GM18505 (cell line): ENCODE measurements around the gene CCDC85B.
A peak's percentile ranks its signal among the peaks of the same experiment; 100 is the strongest.

Experiments
- ATAC-seq: cut with Tn5 transposase; IDR thresholded peaks from one replicate; pipeline ENCODE4 v1.9.1; 2021; ENCODE audit not compliant: unreplicated experiment
- POLR2A ChIP-seq: IDR thresholded peaks from 4 replicates; pipeline ENCODE4 v1.6.1; 2011; ENCODE audit warnings: borderline replicate concordance; ENCODE audit not compliant: insufficient read depth, insufficient read length; ENCODE audit errors: extremely low read depth

The CCDC85B gene

DNA sequence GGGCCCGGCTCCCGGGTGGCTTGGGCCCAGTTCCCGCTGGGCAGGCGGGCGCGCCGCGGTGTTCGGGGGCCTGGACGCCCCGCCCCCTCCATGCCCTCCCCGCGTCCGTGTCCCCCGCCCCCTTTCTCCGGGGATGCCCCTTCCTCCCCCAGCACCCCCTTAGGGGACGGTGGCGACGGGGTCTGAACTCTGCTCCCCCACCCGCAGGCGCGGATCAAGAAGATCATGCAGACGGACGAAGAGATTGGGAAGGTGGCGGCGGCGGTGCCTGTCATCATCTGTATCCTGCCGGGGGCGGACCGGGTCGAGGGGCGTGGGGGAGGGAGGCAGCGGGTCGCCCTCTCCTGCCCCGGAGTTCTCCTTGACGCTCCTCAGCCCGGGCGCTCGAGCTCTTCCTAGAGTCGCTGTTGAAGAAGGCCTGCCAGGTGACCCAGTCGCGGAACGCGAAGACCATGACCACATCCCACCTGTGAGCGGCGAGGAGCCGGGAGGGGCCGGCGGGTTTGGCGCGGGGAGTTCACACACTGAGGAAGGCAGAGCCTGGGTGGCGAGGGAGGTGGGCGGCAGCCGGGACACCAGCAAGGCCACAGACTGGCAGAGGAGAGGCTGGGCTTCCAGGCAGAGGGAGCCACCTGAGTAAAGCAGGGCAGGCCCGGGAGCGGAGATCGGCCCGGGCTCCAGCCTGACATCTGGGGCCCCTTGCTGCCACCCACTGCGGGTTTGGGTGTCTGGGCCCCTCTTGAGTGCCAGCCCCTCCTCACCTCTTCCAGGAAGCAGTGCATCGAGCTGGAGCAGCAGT, 29.3 kb downstream of the CCDC85B start:
- TF ChIP-seq POLR2A: no peak
- ATAC-seq: peak; percentile 36

DNA sequence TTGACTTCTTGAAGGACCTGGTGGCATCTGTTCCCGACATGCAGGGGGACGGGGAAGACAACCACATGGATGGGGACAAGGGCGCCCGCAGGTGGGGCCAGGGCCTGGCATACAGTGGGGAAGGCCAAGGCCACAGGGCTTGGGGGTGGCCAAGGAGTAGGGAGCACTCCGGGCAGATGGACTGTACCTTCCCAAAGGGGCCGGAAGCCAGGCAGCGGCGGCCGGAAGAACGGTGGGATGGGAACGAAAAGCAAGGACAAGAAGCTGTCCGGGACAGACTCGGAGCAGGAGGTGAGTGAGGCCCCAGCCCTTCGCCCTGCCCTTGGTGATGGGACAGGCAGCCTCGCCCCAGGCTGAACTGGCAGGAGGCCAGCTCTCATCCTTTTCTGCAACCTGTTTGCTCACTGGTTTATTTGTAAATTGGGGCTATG, 29.9 kb downstream of the CCDC85B start:
- ATAC-seq: no peak
- TF ChIP-seq POLR2A: no peak

DNA sequence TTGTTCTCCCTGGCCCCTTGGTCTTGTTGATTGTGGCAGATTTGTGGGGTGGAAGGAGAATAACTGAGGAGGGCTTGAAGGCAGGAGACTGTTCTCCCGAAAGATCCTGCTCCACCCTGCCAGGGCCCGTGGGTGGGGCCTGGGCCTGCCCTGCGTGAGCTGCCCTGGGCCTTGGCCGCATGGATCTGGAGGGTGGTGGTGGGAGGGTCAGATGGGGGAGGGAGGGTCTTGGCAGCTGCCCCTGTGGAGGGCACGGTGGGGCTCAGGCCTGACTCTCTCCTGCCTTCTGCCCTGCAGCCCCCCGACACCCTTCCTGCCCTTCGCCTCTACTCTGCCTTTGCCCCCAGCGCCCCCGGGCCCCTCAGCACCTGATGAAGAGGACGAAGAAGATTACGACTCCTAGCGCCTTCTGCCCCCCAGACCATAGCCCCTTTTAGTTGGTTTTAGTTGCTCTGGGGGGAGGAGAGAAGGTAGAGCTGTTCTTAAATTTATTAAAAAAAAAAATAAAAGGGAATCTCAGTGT, 30.6 kb downstream of the CCDC85B start:
- TF ChIP-seq POLR2A: no peak
- no peak for ATAC-seq

DNA sequence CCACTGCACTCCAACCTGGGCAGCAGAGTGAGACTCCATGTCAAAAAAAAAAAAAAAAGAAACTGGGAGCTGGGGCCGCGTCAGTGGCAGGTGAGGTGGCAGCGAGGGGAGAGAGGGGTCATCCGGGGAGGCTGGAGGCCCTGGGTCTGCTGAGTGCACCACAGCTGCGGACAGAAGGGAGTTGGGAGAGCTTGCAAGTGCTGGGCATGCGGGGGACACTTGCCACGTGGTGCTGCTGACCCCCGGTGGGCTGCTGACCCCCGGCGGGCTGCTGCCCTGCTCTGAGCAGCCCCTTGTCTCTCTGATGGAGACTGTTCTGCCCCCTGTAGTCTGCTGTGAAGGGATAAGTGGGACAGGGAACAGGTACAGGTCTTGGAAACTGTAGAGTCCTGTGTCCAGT, 31.4 kb downstream of the CCDC85B start:
- no peak for TF ChIP-seq POLR2A
- ATAC-seq: no peak

DNA sequence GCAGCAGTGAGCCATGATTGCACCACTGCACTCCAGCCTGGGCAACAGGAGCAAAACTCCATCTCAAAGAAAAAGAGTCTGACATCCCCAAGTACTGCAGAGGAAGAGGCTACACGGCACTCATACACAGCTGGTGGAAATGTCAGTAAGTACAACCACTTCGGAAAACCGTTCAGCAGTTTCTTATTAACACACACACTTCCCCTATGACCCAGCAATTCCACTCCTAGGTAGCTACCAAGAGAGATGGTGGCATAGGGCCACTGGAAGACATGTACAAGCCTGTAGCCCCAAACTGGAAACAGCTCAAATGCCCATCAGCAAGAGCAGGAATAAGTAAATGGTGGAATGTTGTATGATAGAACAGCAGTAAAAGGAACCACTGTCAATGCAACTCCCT, 32.1 kb downstream of the CCDC85B start:
- no peak for TF ChIP-seq POLR2A
- no peak for ATAC-seq

DNA sequence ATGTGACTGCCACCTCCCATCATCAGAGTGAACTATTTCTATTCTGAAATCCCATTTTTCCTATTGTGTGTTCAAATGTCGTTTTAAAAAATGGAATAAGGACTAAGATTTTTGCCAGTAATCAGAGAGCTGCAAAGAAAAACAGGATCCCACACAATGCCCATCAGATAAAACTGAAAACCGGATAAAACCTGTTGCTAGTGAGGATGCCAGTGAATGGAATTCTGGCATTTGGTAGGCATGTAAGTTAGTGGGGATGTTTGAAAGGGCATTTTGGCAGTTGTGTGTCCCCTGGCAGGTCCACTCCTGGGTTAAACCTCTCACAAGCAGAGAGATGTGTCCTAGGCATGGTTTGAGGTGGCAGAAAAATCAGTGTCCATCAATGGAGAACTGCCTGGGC, 34.9 kb downstream of the CCDC85B start:
- no peak for ATAC-seq
- TF ChIP-seq POLR2A: no peak

DNA sequence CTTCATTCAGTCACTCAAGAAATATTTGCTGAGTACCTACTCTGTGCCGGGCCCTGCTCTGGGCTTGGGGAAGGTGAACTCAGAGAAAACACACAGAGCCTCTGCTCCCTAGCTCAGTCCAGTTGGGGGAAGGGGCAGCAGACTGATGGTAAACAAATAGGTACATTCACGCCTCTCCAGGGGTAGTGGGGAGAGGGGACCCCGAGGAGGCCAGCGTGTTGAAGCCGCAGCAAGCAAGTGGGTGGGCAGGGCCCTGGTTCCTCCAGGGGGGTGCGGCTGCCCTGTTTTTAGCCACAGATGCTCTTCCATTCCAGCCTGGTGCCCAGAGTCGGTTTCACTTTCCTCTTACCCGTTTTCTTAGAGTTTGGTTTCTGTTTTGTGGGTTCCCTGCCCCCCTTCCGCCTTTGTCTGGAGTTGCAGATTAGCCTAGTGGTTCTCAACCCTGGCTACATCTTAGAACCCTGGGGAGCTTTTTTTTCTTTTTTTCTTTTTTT, 37.5 kb downstream of the CCDC85B start:
- ATAC-seq: peak; percentile 51
- TF ChIP-seq POLR2A: peak; percentile 65

DNA sequence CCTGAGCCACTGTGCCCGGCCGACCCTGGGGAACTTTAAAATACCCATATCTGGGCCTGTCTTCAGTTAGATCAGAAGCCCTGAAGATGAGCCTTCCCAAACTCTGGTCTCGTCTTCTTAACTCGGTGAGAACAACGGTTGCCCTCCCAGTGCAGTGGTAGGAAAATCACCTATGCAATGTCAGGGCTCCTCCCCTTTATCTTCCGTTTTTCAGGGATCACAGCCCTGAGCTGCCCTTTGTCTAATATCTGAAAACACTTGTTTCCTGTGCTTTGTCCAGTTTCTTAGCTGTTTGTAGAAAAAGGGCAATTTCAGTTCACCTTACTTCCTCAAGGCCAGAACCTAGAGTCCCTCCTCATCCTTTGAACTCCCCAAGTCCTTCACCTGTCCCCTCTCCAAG, 38.2 kb downstream of the CCDC85B start:
- no peak for ATAC-seq
- no peak for TF ChIP-seq POLR2A

DNA sequence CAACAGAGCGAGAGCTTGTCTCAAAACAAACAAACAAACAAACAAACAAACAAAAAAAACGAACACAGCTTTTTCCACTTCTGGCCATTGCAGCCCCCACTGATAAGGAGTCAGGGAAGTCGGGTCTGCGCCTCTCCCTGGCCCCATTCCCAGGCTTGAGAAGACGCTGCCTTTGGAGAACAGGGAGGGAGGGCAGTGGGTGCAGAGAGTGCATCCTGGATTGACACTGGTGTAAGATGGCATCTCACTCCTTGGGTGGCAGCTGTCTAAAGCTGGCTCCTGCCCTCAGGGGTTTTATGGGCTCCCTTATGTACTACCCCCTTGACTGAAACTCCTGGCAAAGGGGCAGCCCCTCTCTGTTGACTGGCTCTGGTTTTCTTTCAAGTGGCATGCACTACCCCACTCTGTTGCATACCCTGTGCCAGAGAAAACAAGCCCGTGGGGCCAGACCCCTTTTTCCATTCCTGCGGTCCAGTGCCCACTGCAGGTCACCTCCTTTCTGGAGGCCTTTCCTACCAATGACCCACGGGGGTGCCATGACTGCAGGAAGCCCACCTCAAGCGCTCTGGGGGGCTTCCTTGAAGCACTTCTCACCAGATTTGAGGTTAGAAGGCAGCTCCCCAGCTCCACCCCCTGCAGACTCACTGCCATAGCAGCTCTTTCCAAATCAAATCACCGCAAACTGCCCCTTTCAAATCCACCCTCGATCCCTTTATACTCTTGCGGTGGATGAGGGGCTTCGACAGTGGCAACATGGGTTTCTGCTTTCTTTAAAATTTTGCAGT, 41.5 kb downstream of the CCDC85B start:
- no peak for TF ChIP-seq POLR2A
- no peak for ATAC-seq

DNA sequence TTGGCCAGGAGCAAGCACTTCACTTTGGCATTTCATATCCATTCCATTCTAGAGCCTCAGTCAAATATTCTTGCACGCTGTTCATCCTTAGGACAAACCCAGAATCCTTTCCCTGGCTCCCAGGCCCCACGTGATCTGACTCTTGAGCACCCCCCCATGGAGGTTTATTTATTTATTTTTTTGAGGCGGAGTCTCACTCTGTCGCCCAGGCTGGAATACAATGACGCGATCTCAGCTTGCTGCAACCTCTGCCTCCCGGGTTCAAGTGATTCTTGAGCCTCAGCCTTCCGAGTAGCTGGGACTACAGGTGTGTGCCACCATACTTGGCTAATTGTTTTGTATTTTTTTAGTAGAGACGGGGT, 42.1 kb downstream of the CCDC85B start:
- ATAC-seq: no peak

DNA sequence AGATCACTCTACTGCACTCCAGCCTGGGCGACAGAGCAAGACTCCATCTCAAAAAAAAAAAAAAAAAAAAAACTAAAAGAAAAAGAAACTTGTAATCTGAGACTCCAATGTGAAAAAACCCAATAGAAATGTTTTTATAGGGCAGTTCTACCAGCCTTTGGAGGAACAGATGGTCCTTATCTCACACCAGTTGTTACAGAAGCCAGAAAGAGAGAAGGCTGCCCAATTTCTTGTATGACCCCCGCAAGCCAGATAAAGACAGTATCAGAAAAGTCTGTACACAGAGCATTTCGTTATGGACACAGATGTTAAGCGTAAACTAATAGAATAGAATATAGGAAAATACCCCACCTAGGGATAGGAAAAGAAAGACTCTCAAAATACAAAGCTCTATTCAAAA, 43.5 kb downstream of the CCDC85B start:
- no peak for TF ChIP-seq POLR2A
- no peak for ATAC-seq

More for the DNA sequence above, 42.1 kb downstream of the CCDC85B start:
- no peak for TF ChIP-seq POLR2A

DNA sequence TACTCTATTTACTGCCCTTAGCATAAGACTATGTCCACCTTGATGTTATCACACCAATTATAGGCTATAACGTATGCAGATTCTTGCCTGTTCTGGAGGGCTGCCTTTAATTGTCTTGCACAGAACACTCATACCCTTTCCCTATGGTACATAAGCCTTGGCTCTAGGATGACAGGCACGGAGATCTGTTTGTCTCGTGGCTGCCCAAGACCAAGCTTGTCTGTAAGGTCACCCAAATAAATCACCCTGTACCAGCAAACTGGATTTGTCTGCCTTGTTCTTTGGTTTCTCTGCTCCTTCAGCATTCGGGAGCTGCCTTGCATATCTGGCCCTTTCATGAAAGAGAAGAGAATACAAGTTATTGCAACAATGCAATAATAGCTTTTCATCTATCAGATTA, 47.3 kb downstream of the CCDC85B start:
- ATAC-seq: no peak

More for the DNA sequence above, 47.3 kb downstream of the CCDC85B start:
- no peak for TF ChIP-seq POLR2A
